ENCODE data around the gene ARHGAP42. TPM values are rescaled to one million over a fixed set of nuclear protein-coding genes. Genes with fewer than 3 reads are reported as not detected.
"Not testable (repeated sequence)": the region's sequence is repeated elsewhere in the genome, so short reads cannot be mapped to it uniquely, and the experiment has no call there.

The ARHGAP42 gene, protein sequence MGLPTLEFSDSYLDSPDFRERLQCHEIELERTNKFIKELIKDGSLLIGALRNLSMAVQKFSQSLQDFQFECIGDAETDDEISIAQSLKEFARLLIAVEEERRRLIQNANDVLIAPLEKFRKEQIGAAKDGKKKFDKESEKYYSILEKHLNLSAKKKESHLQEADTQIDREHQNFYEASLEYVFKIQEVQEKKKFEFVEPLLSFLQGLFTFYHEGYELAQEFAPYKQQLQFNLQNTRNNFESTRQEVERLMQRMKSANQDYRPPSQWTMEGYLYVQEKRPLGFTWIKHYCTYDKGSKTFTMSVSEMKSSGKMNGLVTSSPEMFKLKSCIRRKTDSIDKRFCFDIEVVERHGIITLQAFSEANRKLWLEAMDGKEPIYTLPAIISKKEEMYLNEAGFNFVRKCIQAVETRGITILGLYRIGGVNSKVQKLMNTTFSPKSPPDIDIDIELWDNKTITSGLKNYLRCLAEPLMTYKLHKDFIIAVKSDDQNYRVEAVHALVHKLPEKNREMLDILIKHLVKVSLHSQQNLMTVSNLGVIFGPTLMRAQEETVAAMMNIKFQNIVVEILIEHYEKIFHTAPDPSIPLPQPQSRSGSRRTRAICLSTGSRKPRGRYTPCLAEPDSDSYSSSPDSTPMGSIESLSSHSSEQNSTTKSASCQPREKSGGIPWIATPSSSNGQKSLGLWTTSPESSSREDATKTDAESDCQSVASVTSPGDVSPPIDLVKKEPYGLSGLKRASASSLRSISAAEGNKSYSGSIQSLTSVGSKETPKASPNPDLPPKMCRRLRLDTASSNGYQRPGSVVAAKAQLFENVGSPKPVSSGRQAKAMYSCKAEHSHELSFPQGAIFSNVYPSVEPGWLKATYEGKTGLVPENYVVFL
- 5.6 and 6.4 TPM in 2 replicates for total RNA-seq (2014; rRNA removed; shearing (Covaris generic))
- 2.3 and 7.5 TPM in 2 replicates for polyA plus RNA-seq (2014; cell fraction: nucleus; rRNA removed)

- DNase-seq (ENCODE audit: extremely low read depth, low read depth) = peak; percentile 17
Observed at GRCh38 chr11:100687054-100687629, at the start of gene ARHGAP42. ARHGAP42 (plus strand) TSS chr11:100687288; CDS start chr11:100687679, 391 bp downstream.

GRCh38 chr11:100637706-100638105 lies 49.4 kb upstream of the ARHGAP42 start:
- DNase-seq (ENCODE audit: extremely low read depth, low read depth) = no peak

DNA sequence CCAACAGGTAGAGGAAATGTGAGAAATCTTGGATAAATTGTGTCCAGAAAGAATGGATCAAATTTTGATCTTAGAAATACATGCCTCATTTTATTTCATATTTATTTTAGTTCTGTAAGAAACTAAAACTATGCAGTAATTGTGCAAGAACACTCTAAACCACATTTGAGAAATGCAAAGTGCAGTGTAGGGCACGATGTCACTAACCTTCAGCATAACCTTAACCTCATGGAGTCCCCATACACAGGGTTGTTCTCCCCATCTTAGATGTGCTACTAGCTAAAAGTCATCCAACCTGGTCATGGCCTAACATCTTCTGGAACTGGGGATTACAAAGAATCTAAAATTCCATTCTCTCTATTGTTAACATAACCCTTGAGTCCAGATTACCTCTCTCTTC lies 48.4 kb upstream of the ARHGAP42 start:
- DNase-seq (ENCODE audit: extremely low read depth, low read depth) = no peak

DNA sequence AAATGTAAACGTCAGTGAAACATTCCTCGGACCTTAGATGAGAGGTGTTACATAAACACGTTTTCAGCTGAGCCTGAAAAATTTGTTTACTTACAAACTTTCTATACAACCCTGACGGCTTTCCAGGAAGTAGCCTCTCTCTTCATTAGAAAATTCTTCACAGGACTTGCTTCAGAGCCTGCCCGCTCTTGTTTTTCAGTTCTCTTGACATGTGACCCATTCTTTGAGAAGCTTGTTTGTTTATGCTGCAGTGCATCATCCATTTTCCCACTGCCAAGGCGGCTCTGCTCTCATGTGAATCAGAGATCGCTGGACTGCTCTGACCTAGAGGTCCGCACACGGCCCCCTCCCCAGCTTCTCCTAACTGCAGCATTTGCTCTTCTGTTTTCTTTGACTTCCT lies 47.9 kb upstream of the ARHGAP42 start:
- no peak for DNase-seq (ENCODE audit: extremely low read depth, low read depth)

- DNase-seq (ENCODE audit: extremely low read depth, low read depth) = no peak
Observed at GRCh38 chr11:100640071-100640470, 47.0 kb upstream of the ARHGAP42 start.

DNA sequence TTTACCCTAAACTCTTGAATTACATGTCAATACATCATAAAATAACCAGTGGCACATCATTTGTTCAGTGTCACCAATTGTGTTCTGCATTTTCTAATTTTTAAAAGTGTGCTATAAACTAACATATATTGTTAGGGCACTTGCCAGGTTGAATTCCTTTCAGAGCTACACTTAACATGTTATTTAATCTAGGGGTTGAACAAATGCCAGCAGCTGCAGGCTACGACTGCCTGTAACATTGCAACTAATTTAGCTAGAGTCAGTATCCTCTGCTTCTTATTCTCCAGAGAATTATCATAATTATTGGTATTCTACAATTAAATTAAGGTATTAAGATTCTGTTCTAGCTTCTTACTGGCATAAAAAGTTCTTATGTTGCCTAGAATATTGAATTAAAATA lies 46.4 kb upstream of the ARHGAP42 start:
- no peak for DNase-seq (ENCODE audit: extremely low read depth, low read depth)

DNA sequence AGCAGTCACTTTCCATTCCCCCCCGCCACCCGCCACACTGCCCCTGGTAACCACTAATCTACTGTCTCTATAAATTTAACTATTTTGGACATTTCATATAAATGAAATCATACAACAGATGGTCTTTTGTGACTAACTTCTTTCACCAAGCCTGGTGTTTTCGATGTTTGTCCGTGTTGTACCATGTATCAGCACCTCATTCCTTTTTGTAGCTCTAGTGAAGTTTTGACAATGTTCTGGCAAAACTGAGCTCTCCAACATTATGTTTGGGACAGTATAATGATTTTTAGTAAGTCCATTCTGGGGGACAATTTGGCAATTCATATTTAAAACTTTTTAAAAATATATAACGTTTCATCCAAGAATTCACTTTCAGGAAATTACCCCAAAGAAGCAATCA lies 45.6 kb upstream of the ARHGAP42 start:
- DNase-seq (ENCODE audit: extremely low read depth, low read depth) = no peak

DNA sequence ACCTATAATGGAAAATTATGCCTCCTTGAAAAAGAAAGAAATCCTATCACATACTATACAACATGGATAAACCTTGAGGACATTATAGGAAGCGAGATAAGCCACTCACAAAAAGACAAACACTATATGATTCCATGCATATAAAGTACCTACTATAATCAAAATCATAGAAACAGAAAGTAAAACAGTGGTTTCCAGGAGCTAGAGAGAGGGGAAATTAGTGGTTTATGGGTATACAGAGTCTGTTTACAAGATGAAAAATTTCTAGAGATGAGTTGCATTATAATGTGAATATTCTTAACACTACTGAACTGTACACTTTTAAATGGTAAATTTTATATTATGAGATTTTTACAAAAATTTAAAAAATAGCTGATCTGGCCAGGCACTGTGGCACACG lies 40.5 kb upstream of the ARHGAP42 start:
- DNase-seq (ENCODE audit: extremely low read depth, low read depth) = no peak

GRCh38 chr11:100647861-100648260 lies 39.2 kb upstream of the ARHGAP42 start:
- DNase-seq (ENCODE audit: extremely low read depth, low read depth) = no peak

DNA sequence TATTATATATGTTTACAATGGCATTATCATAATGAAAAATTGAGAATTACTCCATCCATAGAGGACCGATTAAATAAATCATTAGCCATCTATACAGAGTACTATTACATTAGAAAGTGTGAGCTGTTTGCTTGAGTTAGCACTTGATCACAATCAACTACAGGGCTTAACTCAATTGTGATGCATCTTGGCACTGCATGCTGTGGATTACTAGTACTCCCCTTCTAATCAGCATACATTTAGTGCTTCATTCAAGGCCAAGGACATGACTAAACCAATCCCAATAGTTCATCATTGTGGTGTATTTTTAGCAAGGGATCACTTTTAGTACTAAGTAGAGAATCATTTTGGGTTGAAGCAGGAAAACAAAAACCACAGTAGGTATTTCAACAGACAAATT lies 23.5 kb upstream of the ARHGAP42 start:
- no peak for DNase-seq (ENCODE audit: extremely low read depth, low read depth)

DNA sequence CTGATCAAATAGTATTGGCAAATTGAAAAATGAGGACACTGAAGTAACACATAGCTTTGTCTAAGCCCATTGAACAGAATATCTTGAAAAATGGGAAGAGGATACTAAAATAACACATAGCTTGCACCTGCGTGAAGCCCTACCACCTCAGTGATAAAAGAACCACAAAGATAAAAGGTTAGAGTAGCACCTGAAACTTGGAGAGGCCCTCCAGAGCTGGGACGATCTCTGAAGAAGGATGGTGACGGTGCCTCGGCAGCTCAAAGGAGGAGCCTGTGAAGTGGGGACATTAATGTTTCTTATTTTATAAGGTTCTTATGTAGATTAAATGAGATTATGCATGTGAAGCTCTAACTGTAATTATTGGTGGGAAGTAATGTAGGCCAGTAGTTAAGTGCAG lies 23.1 kb upstream of the ARHGAP42 start:
- no peak for DNase-seq (ENCODE audit: extremely low read depth, low read depth)

DNA sequence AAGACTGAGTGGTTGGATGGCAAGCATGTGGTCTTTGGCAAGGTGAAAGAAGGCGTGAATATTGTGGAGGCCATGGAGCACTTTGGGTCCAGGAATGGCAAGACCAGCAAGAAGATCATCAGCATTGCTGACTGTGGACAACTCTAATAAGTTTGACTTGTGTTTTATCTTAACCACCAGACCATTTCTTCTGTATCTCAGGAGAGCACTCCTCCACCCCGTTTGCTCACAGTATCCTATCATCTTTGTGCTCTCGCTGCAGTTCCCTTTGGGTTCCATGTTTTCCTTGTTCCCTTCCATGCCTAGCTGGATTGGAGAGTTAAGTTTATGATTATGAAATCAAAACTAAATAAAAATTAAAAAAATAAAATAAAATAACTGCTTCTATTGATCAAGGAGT lies 20.3 kb upstream of the ARHGAP42 start:
- not testable (repeated sequence) for DNase-seq (ENCODE audit: extremely low read depth, low read depth)

- DNase-seq (ENCODE audit: extremely low read depth, low read depth) = no peak
Observed at GRCh38 chr11:100667449-100667848, 19.6 kb upstream of the ARHGAP42 start.

GRCh38 chr11:100670140-100670539 lies 16.9 kb upstream of the ARHGAP42 start:
- no peak for DNase-seq (ENCODE audit: extremely low read depth, low read depth)

GRCh38 chr11:100671471-100671870 lies 15.6 kb upstream of the ARHGAP42 start:
- DNase-seq (ENCODE audit: extremely low read depth, low read depth) = no peak

DNA sequence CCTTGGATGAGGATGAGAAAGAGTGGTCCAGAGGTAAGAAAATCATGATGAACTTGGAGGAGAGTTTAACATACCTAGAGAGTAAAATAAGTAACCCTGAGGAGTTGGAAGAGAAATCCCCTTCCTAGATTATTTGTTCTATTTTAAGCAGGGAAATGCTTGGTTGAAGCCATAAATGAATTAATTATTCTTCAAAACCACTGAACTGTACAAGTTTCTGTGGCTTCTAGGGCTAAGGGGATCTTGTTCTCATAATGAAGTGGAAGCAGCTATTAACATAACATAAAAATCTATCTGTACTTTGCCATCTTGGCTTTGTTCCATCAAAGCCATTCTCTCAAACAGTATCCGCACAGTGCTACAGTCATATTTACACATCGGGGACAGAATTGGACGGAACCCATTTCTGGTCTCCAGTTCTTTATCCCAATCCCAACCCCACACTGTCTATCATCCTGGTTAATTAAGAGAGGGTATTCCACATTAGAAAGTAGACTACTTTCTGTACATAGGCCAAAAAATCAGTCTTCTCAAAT lies 14.5 kb upstream of the ARHGAP42 start:
- no peak for DNase-seq (ENCODE audit: extremely low read depth, low read depth)

DNA sequence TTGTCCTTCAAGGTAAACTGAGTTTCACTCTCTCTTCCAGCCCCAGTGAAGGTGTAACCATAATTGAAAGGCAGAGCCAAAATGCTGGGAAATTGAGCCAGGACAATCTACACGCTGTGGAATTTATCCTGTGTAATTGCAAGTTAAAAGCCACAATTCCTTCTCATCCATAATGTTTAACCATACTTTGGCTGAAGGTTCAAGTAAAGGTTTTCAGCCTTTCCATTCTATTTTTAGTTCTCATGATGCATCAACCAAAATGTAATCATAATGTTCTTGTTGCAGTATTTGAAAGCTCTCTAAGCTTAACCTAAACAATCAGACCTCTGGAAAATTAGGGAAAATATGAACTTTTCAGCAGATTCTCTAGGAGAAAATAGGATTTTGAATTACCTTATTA lies 14.0 kb upstream of the ARHGAP42 start:
- DNase-seq (ENCODE audit: extremely low read depth, low read depth) = no peak

- no peak for DNase-seq (ENCODE audit: extremely low read depth, low read depth)
Observed at GRCh38 chr11:100674212-100674611, 12.9 kb upstream of the ARHGAP42 start.

GRCh38 chr11:100675115-100675650 lies 11.9 kb upstream of the ARHGAP42 start:
- no peak for DNase-seq (ENCODE audit: extremely low read depth, low read depth)

GRCh38 chr11:100676901-100677300 lies 10.2 kb upstream of the ARHGAP42 start:
- no peak for DNase-seq (ENCODE audit: extremely low read depth, low read depth)

DNA sequence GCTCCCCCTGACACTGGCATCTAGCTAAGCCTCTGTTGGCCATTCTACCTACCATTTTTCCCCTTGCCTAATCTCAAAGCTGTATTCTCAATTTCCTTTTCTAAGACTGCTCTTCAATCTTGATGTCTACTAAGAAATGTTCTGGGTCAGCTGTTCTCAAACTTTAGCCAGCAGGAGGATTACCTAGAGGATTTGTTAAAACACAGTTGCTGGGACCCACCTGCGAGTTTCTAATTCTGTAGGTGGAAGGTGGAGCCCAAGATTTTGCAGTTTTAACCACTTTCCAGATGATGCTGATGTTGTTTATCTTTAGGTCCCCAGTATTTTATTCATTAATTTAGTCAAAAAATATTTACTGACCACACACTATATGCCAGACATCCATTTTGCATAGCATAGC lies 9.3 kb upstream of the ARHGAP42 start:
- DNase-seq (ENCODE audit: extremely low read depth, low read depth) = no peak

Measured in NCI-H460 (cell line).